Measurements from ENCODE around the gene ADORA3.

GRCh38 chr1:111512132-111512889 lies 8.9 kb upstream of the ADORA3 start:
- no peak for TF ChIP-seq CTCF (IDR thresholded peaks at IDR 0.05)
- no peak for TF ChIP-seq POLR2A (IDR thresholded peaks at IDR 0.05)
